ENCODE measurements around the gene DCC. TPM values are rescaled to one million over a fixed set of nuclear protein-coding genes. Genes with fewer than 3 reads are reported as not detected.
"Not testable (repeated sequence)": the region's sequence is repeated elsewhere in the genome, so short reads cannot be mapped to it uniquely, and the experiment has no call there.

The DCC gene
- total and polyA plus RNA-seq, 5 donors from 2014 or later, result not detected

DNA sequence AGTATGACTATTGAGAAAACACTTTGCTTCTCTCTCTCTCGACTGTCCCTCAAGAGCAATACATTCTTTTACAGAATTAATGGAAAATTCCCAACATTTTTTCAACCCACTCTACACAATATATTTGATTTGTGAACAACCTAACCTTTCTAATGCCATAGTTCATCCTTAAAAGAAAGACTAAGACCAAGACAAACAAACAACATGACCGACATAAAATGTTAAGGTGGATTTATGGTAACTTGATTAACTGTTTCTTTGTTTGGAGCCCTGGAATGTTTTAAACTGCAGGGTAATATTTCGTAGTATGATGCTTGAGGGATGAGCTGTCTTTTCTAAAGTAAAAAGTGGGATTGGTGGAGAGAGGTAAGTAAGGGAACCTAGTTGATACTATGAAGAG is 1146.3 kb downstream of the DCC start:
- peaks cover 0 to 10% (median 2%) of the 10 kb centered on the region in 7 donors for H3K9me3 Mint-ChIP-seq
- H3K36me3 Mint-ChIP-seq, result no peaks in the 10 kb centered on the region
- H3K27ac ChIP-seq (ENCODE audit: insufficient read depth, low read length, poor library complexity, severe bottlenecking), result no peak overlapping the region
- no peak for ATAC-seq (ENCODE audit: low read depth in 2 of 2)
- DNase-seq, result no peak
- no peaks in the 10 kb centered on the region for H3K27me3 ChIP-seq (ENCODE audit: control insufficient read depth, insufficient read depth, low read length)
- H3K36me3 ChIP-seq (ENCODE audit: control insufficient read depth, insufficient read depth, low read length), result no peaks in the 10 kb centered on the region
- H3K4me3 ChIP-seq (ENCODE audit: low read depth, low read length), result no peak overlapping the region
- H3K4me1 ChIP-seq (ENCODE audit: control insufficient read depth, insufficient read depth, low read length, poor library complexity, severe bottlenecking), result no peaks in the 10 kb centered on the region
- H3K27ac Mint-ChIP-seq, result no peak overlapping the region
- no peak overlapping the region for H3K4me3 Mint-ChIP-seq
- no peaks in the 10 kb centered on the region for H3K27me3 Mint-ChIP-seq
- no peaks in the 10 kb centered on the region for H3K4me1 Mint-ChIP-seq
- H3K9me3 ChIP-seq (ENCODE audit: control insufficient read depth in 2 of 2, low read length in 2 of 2), result no peaks in the 10 kb centered on the region

DNA sequence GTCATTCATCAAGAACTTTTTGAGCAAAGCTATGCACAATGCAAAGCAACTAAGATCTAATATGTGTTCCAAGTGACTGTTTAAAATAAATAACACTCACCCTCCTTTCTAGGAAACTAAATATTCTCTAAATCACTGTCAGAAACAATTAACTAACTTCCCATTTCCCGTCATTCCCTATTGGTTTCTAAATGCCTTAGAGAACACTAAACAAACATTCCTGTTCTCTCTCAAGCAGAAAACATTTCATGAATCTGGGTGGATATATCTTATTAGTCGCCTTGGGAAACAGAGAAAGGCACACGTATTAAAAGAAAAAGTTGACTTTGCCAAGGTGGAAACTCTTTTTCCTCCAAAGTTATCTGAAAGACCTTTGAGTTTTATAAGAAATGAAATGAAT is 1149.3 kb downstream of the DCC start:
- H3K27me3 ChIP-seq (ENCODE audit: control insufficient read depth, insufficient read depth, low read length), result no peaks in the 10 kb centered on the region
- H3K4me3 Mint-ChIP-seq, result no peak overlapping the region
- H3K27ac ChIP-seq (ENCODE audit: insufficient read depth, low read length, poor library complexity, severe bottlenecking), result no peak overlapping the region
- H3K9me3 ChIP-seq (ENCODE audit: control insufficient read depth in 2 of 2, low read length in 2 of 2), result no peaks in the 10 kb centered on the region
- no peaks in the 10 kb centered on the region for H3K4me1 ChIP-seq (ENCODE audit: control insufficient read depth, insufficient read depth, low read length, poor library complexity, severe bottlenecking)
- H3K36me3 Mint-ChIP-seq, result no peaks in the 10 kb centered on the region
- H3K4me1 Mint-ChIP-seq, result no peaks in the 10 kb centered on the region
- H3K36me3 ChIP-seq (ENCODE audit: control insufficient read depth, insufficient read depth, low read length), result no peaks in the 10 kb centered on the region
- H3K27ac Mint-ChIP-seq, result no peak overlapping the region
- DNase-seq (no peak), ATAC-seq (ENCODE audit: low read depth in 2 of 2) (no peak)
- H3K9me3 Mint-ChIP-seq, result peaks cover 5 to 16% (median 8%) of the 10 kb centered on the region in 7 donors
- H3K27me3 Mint-ChIP-seq, result no peaks in the 10 kb centered on the region
- no peak overlapping the region for H3K4me3 ChIP-seq (ENCODE audit: low read depth, low read length)

- no peak overlapping the region for H3K4me3 ChIP-seq (ENCODE audit: low read depth, low read length)
- Mint-ChIP-seq H3K4me3 (no peak overlapping the region), H3K36me3 (no peaks in the 10 kb centered on the region), H3K27ac (no peak overlapping the region), H3K9me3 (peaks cover 5 to 16% (median 8%) of the 10 kb centered on the region in 7 donors), H3K27me3 (no peaks in the 10 kb centered on the region), H3K4me1 (no peaks in the 10 kb centered on the region)
- H3K36me3 ChIP-seq (ENCODE audit: control insufficient read depth, insufficient read depth, low read length), result no peaks in the 10 kb centered on the region
- no peaks in the 10 kb centered on the region for H3K27me3 ChIP-seq (ENCODE audit: control insufficient read depth, insufficient read depth, low read length)
- DNase-seq (no peak), ATAC-seq (ENCODE audit: low read depth in 2 of 2) (no peak)
- no peaks in the 10 kb centered on the region for H3K9me3 ChIP-seq (ENCODE audit: control insufficient read depth in 2 of 2, low read length in 2 of 2)
- H3K4me1 ChIP-seq (ENCODE audit: control insufficient read depth, insufficient read depth, low read length, poor library complexity, severe bottlenecking), result no peaks in the 10 kb centered on the region
- H3K27ac ChIP-seq (ENCODE audit: insufficient read depth, low read length, poor library complexity, severe bottlenecking), result no peak overlapping the region
Observed at GRCh38 chr18:53490019-53490418, 1150.0 kb downstream of the DCC start.

- Histone ChIP-seq H3K9me3 (ENCODE audit: control insufficient read depth in 2 of 2, low read length in 2 of 2) (no peaks in the 10 kb centered on the region), H3K27me3 (ENCODE audit: control insufficient read depth, insufficient read depth, low read length) (no peaks in the 10 kb centered on the region), H3K4me3 (ENCODE audit: low read depth, low read length) (no peak overlapping the region), H3K4me1 (ENCODE audit: control insufficient read depth, insufficient read depth, low read length, poor library complexity, severe bottlenecking) (no peaks in the 10 kb centered on the region), H3K36me3 (ENCODE audit: control insufficient read depth, insufficient read depth, low read length) (no peaks in the 10 kb centered on the region), H3K27ac (ENCODE audit: insufficient read depth, low read length, poor library complexity, severe bottlenecking) (no peak overlapping the region)
- no peak for ATAC-seq (ENCODE audit: low read depth in 2 of 2)
- Mint-ChIP-seq H3K27ac (no peak overlapping the region), H3K36me3 (no peaks in the 10 kb centered on the region), H3K4me3 (no peak overlapping the region), H3K9me3 (peaks cover 3 to 15% (median 8%) of the 10 kb centered on the region in 7 donors), H3K4me1 (no peaks in the 10 kb centered on the region), H3K27me3 (no peaks in the 10 kb centered on the region)
- no peak for DNase-seq
Observed at GRCh38 chr18:53496028-53496427, 1156.0 kb downstream of the DCC start.

- Mint-ChIP-seq H3K27me3 (no peaks in the 10 kb centered on the region), H3K36me3 (no peaks in the 10 kb centered on the region), H3K9me3 (peaks cover 0 to 2% (median 0%) of the 10 kb centered on the region in 7 donors), H3K27ac (no peak overlapping the region), H3K4me1 (no peaks in the 10 kb centered on the region), H3K4me3 (no peak overlapping the region)
- Histone ChIP-seq H3K27ac (ENCODE audit: insufficient read depth, low read length, poor library complexity, severe bottlenecking) (no peak overlapping the region), H3K4me1 (ENCODE audit: control insufficient read depth, insufficient read depth, low read length, poor library complexity, severe bottlenecking) (no peaks in the 10 kb centered on the region), H3K4me3 (ENCODE audit: low read depth, low read length) (no peak overlapping the region), H3K27me3 (ENCODE audit: control insufficient read depth, insufficient read depth, low read length) (no peaks in the 10 kb centered on the region), H3K9me3 (ENCODE audit: control insufficient read depth in 2 of 2, low read length in 2 of 2) (no peaks in the 10 kb centered on the region), H3K36me3 (ENCODE audit: control insufficient read depth, insufficient read depth, low read length) (no peaks in the 10 kb centered on the region)
- DNase-seq, result no peak
- no peak for ATAC-seq (ENCODE audit: low read depth in 2 of 2)
Observed at GRCh38 chr18:53503914-53504441, 1164.0 kb downstream of the DCC start.

- H3K27me3 Mint-ChIP-seq, result no peaks in the 10 kb centered on the region
Observed at GRCh38 chr18:53508529-53508928, 1168.5 kb downstream of the DCC start.

DNA sequence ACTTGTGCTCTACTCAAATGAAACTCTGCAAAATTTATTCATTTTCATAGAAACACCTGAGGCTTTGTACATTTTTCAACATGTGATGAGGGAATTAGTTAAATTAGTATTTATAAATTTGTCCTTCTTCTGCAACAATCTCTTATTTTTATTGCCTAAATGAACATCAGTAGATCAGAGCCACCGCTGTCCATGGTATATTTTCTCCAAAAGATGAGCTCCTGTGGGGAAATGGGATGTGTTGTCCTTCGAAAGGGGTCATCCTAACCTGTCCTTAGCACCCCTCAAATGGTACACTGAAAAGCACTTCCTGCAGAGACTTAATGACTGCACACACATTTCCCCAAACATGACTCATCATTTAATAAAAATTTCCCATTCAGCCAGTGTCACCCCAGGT is 1169.9 kb downstream of the DCC start:
- Histone ChIP-seq H3K4me1 (ENCODE audit: control insufficient read depth, insufficient read depth, low read length, poor library complexity, severe bottlenecking) (no peaks in the 10 kb centered on the region), H3K9me3 (ENCODE audit: control insufficient read depth in 2 of 2, low read length in 2 of 2) (no peaks in the 10 kb centered on the region), H3K36me3 (ENCODE audit: control insufficient read depth, insufficient read depth, low read length) (no peaks in the 10 kb centered on the region), H3K27ac (ENCODE audit: insufficient read depth, low read length, poor library complexity, severe bottlenecking) (no peak overlapping the region), H3K4me3 (ENCODE audit: low read depth, low read length) (no peak overlapping the region), H3K27me3 (ENCODE audit: control insufficient read depth, insufficient read depth, low read length) (no peaks in the 10 kb centered on the region)
- peaks cover 0 to 3% (median 0%) of the 10 kb centered on the region in 7 donors for H3K9me3 Mint-ChIP-seq
- H3K4me1 Mint-ChIP-seq, result no peaks in the 10 kb centered on the region
- DNase-seq, result no peak
- no peaks in the 10 kb centered on the region for H3K36me3 Mint-ChIP-seq
- H3K4me3 Mint-ChIP-seq, result no peak overlapping the region
- no peak overlapping the region for H3K27ac Mint-ChIP-seq
- ATAC-seq (ENCODE audit: low read depth in 2 of 2), result no peak
- no peaks in the 10 kb centered on the region for H3K27me3 Mint-ChIP-seq

More at GRCh38 chr18:53508529-53508928, 1168.5 kb downstream of the DCC start:
- Histone ChIP-seq H3K4me1 (ENCODE audit: control insufficient read depth, insufficient read depth, low read length, poor library complexity, severe bottlenecking) (no peaks in the 10 kb centered on the region), H3K27ac (ENCODE audit: insufficient read depth, low read length, poor library complexity, severe bottlenecking) (no peak overlapping the region), H3K36me3 (ENCODE audit: control insufficient read depth, insufficient read depth, low read length) (no peaks in the 10 kb centered on the region), H3K4me3 (ENCODE audit: low read depth, low read length) (no peak overlapping the region), H3K27me3 (ENCODE audit: control insufficient read depth, insufficient read depth, low read length) (no peaks in the 10 kb centered on the region), H3K9me3 (ENCODE audit: control insufficient read depth in 2 of 2, low read length in 2 of 2) (no peaks in the 10 kb centered on the region)
- no peak overlapping the region for H3K27ac Mint-ChIP-seq
- no peak overlapping the region for H3K4me3 Mint-ChIP-seq
- DNase-seq (no peak), ATAC-seq (ENCODE audit: low read depth in 2 of 2) (no peak)
- peaks cover 0 to 3% (median 0%) of the 10 kb centered on the region in 7 donors for H3K9me3 Mint-ChIP-seq
- H3K4me1 Mint-ChIP-seq, result no peaks in the 10 kb centered on the region
- H3K36me3 Mint-ChIP-seq, result no peaks in the 10 kb centered on the region

- not testable (repeated sequence) for H3K27ac ChIP-seq (ENCODE audit: insufficient read depth, low read length, poor library complexity, severe bottlenecking); H3K36me3 ChIP-seq (ENCODE audit: control insufficient read depth, insufficient read depth, low read length); H3K4me3 ChIP-seq (ENCODE audit: low read depth, low read length); H3K27ac Mint-ChIP-seq; H3K27me3 Mint-ChIP-seq; DNase-seq; H3K4me3 Mint-ChIP-seq; ATAC-seq (ENCODE audit: low read depth in 2 of 2); H3K9me3 ChIP-seq (ENCODE audit: control insufficient read depth in 2 of 2, low read length in 2 of 2); H3K36me3 Mint-ChIP-seq; H3K4me1 Mint-ChIP-seq; H3K27me3 ChIP-seq (ENCODE audit: control insufficient read depth, insufficient read depth, low read length); H3K9me3 Mint-ChIP-seq; H3K4me1 ChIP-seq (ENCODE audit: control insufficient read depth, insufficient read depth, low read length, poor library complexity, severe bottlenecking)
Observed at GRCh38 chr18:53511725-53512124, 1171.7 kb downstream of the DCC start.
